ENCODE measurements around the gene IL18R1. TPM values are rescaled to one million over a fixed set of nuclear protein-coding genes. Genes with fewer than 3 reads are reported as not detected.

The IL18R1 gene
- total RNA-seq, 1 donor from 2014 or later, result 1.9 TPM

- H3K27ac ChIP-seq, result no peak overlapping the region
- H3K4me3 ChIP-seq, result no peak overlapping the region
- no peaks in the 10 kb centered on the region for H3K36me3 ChIP-seq
- H3K9me3 ChIP-seq, result no peaks in the 10 kb centered on the region
- no peaks in the 10 kb centered on the region for H3K27me3 ChIP-seq
- no peak for TF ChIP-seq CTCF (IDR thresholded peaks at IDR 0.05)
- no peaks in the 10 kb centered on the region for H3K4me1 ChIP-seq
- intact Hi-C loops (cut with DNase I), result no loop called here
- no peak for DNase-seq (ENCODE audit: low spot score in 2 of 2)
These were observed 46.3 kb downstream of the IL18R1 start for GRCh38 chr2:102401865-102402264.

GRCh38 chr2:102410952-102411351 is 55.4 kb downstream of the IL18R1 start:
- no peaks in the 10 kb centered on the region for H3K4me1 ChIP-seq
- DNase-seq (ENCODE audit: low spot score in 2 of 2), result no peak
- H3K36me3 ChIP-seq, result no peaks in the 10 kb centered on the region
- no peaks in the 10 kb centered on the region for H3K27me3 ChIP-seq
- no peaks in the 10 kb centered on the region for H3K9me3 ChIP-seq
- TF ChIP-seq CTCF (IDR thresholded peaks at IDR 0.05), result no peak
- no peak overlapping the region for H3K27ac ChIP-seq
- intact Hi-C loops (cut with DNase I), result no loop called here
- no peak overlapping the region for H3K4me3 ChIP-seq

- no peak for DNase-seq (ENCODE audit: low spot score in 2 of 2)
- Histone ChIP-seq H3K27me3 (no peaks in the 10 kb centered on the region), H3K4me3 (no peak overlapping the region), H3K9me3 (no peaks in the 10 kb centered on the region), H3K4me1 (no peaks in the 10 kb centered on the region), H3K36me3 (no peaks in the 10 kb centered on the region), H3K27ac (no peak overlapping the region)
- intact Hi-C loops (cut with DNase I), result no loop called here
- no peak for TF ChIP-seq CTCF (IDR thresholded peaks at IDR 0.05)
These were observed 56.6 kb downstream of the IL18R1 start for GRCh38 chr2:102412199-102412598.

- H3K36me3 ChIP-seq, result no peaks in the 10 kb centered on the region
- no peak overlapping the region for H3K27ac ChIP-seq
- H3K4me1 ChIP-seq, result no peaks in the 10 kb centered on the region
- no peak overlapping the region for H3K4me3 ChIP-seq
- DNase-seq (ENCODE audit: low spot score in 2 of 2), result no peak
- no peak for TF ChIP-seq CTCF (IDR thresholded peaks at IDR 0.05)
- H3K9me3 ChIP-seq, result no peaks in the 10 kb centered on the region
- H3K27me3 ChIP-seq, result no peaks in the 10 kb centered on the region
- intact Hi-C loops (cut with DNase I), result no loop called here
These were observed 62.4 kb downstream of the IL18R1 start for GRCh38 chr2:102417946-102418345.

- no peak for DNase-seq (ENCODE audit: low spot score in 2 of 2)
- Histone ChIP-seq H3K4me3 (no peak overlapping the region), H3K27me3 (no peaks in the 10 kb centered on the region), H3K27ac (no peak overlapping the region), H3K4me1 (no peaks in the 10 kb centered on the region), H3K9me3 (no peaks in the 10 kb centered on the region), H3K36me3 (no peaks in the 10 kb centered on the region)
- no peak for TF ChIP-seq CTCF (IDR thresholded peaks at IDR 0.05)
- intact Hi-C loops (cut with DNase I), result no loop called here
These were observed 62.9 kb downstream of the IL18R1 start for GRCh38 chr2:102418421-102418961.

- H3K27me3 ChIP-seq, result no peaks in the 10 kb centered on the region
- H3K27ac ChIP-seq, result no peak overlapping the region
- no peak for TF ChIP-seq CTCF (IDR thresholded peaks at IDR 0.05)
- DNase-seq (ENCODE audit: low spot score in 2 of 2), result no peak
- intact Hi-C loops (cut with DNase I), result no loop called here
- H3K9me3 ChIP-seq, result no peaks in the 10 kb centered on the region
- H3K4me3 ChIP-seq, result no peak overlapping the region
- H3K36me3 ChIP-seq, result no peaks in the 10 kb centered on the region
- no peaks in the 10 kb centered on the region for H3K4me1 ChIP-seq
These were observed 64.7 kb downstream of the IL18R1 start for GRCh38 chr2:102420290-102420689.
